Naive thymus-derived CD4-positive, alpha-beta T cell (primary cell): ENCODE results near the gene KLHDC9. TPM values are rescaled to one million over a fixed set of nuclear protein-coding genes. Genes with fewer than 3 reads are reported as not detected.

ENCODE experiments used
- ATAC-seq: fragments of 150-1000 bp; cut with Tn5 transposase; 2 replicates; pipeline ENCODE4 v1.10.0; 2021; ENCODE audit warnings: mild to moderate bottlenecking, moderate library complexity
- CTCF ChIA-PET: fragments of 350-600 bp; sonication (Branson Sonifier 250); formaldehyde crosslinking; loops from one replicate; lab custom pipeline; 2021; ENCODE audit warnings: antibody characterized with exemption; lab: Charles Lee
- POLR2A ChIA-PET: fragments of 350-600 bp; sonication (Branson Sonifier 250); formaldehyde crosslinking; loops from one replicate; lab custom pipeline; 2021; ENCODE audit warnings: antibody characterized with exemption, inconsistent platforms; lab: Charles Lee
- DNase-seq, 9 donors: peaks; one replicate each; pipeline versions ENCODE4 v3.0.0 to v3.0.0-alpha.2; 2020 to 2022; ENCODE audit warnings: mixed read lengths in 1 of 9
- H3K27ac ChIP-seq: one replicate; pipeline ENCODE4 v1.7.0; 2013; ENCODE audit warnings: mild to moderate bottlenecking, low read depth, low read length, moderate library complexity
- H3K27me3 ChIP-seq, 2 donors: one replicate each; pipeline ENCODE4 v1.7.0; 2013; ENCODE audit warnings: low read length in 2 of 2, mild to moderate bottlenecking in 2 of 2, moderate library complexity in 2 of 2; ENCODE audit not compliant: control insufficient read depth in 2 of 2, insufficient read depth in 2 of 2
- H3K36me3 ChIP-seq, 3 experiments: 1 replicate in 2 of 3; 2 replicates in 1 of 3; pipeline ENCODE4 v1.7.0; 2013; ENCODE audit warnings: low read length in 3 of 3, mild to moderate bottlenecking in 3 of 3, moderate library complexity in 1 of 3; ENCODE audit not compliant: insufficient read depth in 3 of 3, control insufficient read depth in 2 of 3
- H3K4me1 ChIP-seq, 2 donors: one replicate each; pipeline ENCODE4 v1.7.0; 2013; ENCODE audit warnings: low read length in 2 of 2, mild to moderate bottlenecking in 2 of 2, moderate library complexity in 1 of 2; ENCODE audit not compliant: control insufficient read depth in 2 of 2, insufficient read depth in 2 of 2
- H3K4me3 ChIP-seq: 2 replicates; pipeline ENCODE4 v1.7.0; 2013; ENCODE audit warnings: mild to moderate bottlenecking, low read length
- H3K9me3 ChIP-seq, 3 experiments: 1 replicate in 2 of 3; 2 replicates in 1 of 3; pipeline ENCODE4 v1.7.0; 2013; ENCODE audit warnings: low read length in 3 of 3; ENCODE audit not compliant: control insufficient read depth in 2 of 3
- H3K27ac Mint-ChIP-seq, 9 donors: one replicate each; pipeline ENCODE4 v1.8.0; 2020 to 2022; ENCODE audit warnings: mixed read lengths in 9 of 9, mild to moderate bottlenecking in 8 of 9, moderate library complexity in 5 of 9, inconsistent platforms in 2 of 9
- H3K27me3 Mint-ChIP-seq, 5 donors: one replicate each; pipeline ENCODE4 v1.8.0; 2021 to 2022; ENCODE audit warnings: mixed read lengths in 5 of 5, mild to moderate bottlenecking in 1 of 5
- H3K36me3 Mint-ChIP-seq, 5 donors: one replicate each; pipeline ENCODE4 v1.8.0; 2020 to 2022; ENCODE audit warnings: mixed read lengths in 5 of 5, mild to moderate bottlenecking in 3 of 5, inconsistent platforms in 1 of 5
- H3K4me1 Mint-ChIP-seq, 7 donors: one replicate each; pipeline ENCODE4 v1.8.0; 2020 to 2022; ENCODE audit warnings: mixed read lengths in 7 of 7, mild to moderate bottlenecking in 3 of 7, inconsistent platforms in 1 of 7
- H3K4me3 Mint-ChIP-seq, 10 donors: one replicate each; pipeline ENCODE4 v1.8.0; 2020 to 2022; ENCODE audit warnings: mild to moderate bottlenecking in 10 of 10, mixed read lengths in 10 of 10, moderate library complexity in 6 of 10, inconsistent platforms in 2 of 10
- H3K9me3 Mint-ChIP-seq, 11 donors: one replicate each; pipeline ENCODE4 v1.8.0; 2020 to 2022; ENCODE audit warnings: mixed read lengths in 11 of 11, mild to moderate bottlenecking in 4 of 11, inconsistent platforms in 1 of 11, moderate library complexity in 1 of 11
- intact Hi-C, 2 donors: fragments of 100-400 bp; cut with micrococcal nuclease; formaldehyde crosslinking; loops; one replicate each; pipeline ENCODE4 v1.15.1; 2023
- polyA plus RNA-seq, 2 donors: library from polyadenylated mRNA; unstranded; fragments of 300-500 nt; fragmentation: Illumina TruSeq; gene quantifications; one replicate each; pipeline ENCODE4 v1.2.3, GENCODE V29; 2021
- total RNA-seq, 6 experiments: library from RNA in 5 of 6; stranded (reverse) in 5 of 6; gene quantifications; 1 replicate in 5 of 6; 2 replicates in 1 of 6; pipeline ENCODE4 v1.2.3 and lab custom pipeline; 2021 to 2026

The KLHDC9 gene
- total and polyA plus RNA-seq, 7 experiments from 2014 or later, result 0.40 to 1.1 (median 0.74) TPM; not detected in 4

GRCh38 chr1:161079436-161080110 is 18.6 kb upstream of the KLHDC9 start:
- Histone ChIP-seq H3K27ac (no peak overlapping the region), H3K9me3 (no peaks in the 10 kb centered on the region), H3K27me3 (no peaks in the 10 kb centered on the region), H3K36me3 (no peaks in the 10 kb centered on the region), H3K4me3 (no peak overlapping the region), H3K4me1 (no peaks in the 10 kb centered on the region)
- H3K27ac Mint-ChIP-seq, result no peak overlapping the region
- H3K36me3 Mint-ChIP-seq, result no peaks in the 10 kb centered on the region
- H3K27me3 Mint-ChIP-seq, result no peaks in the 10 kb centered on the region
- peaks cover 0 to 10% (median 0%) of the 10 kb centered on the region in 7 donors for H3K4me1 Mint-ChIP-seq
- no peak for ATAC-seq
- H3K4me3 Mint-ChIP-seq, result no peak overlapping the region
- CTCF ChIA-PET, result no interaction called here
- intact Hi-C loops, result no loop called here
- POLR2A ChIA-PET, result interaction anchor here (1.0 kb wide), 1 partner anchor 10 kb away, joined by 3 read pairs; the partner anchor contains the start of gene ARHGAP30
- no peak for DNase-seq
- no peaks in the 10 kb centered on the region for H3K9me3 Mint-ChIP-seq

- Mint-ChIP-seq H3K4me3 (no peak overlapping the region), H3K27ac (peak overlapping the region in 1 of 9 donors; percentile 1), H3K36me3 (no peaks in the 10 kb centered on the region), H3K27me3 (no peaks in the 10 kb centered on the region), H3K9me3 (no peaks in the 10 kb centered on the region), H3K4me1 (peaks cover 0 to 10% (median 0%) of the 10 kb centered on the region in 7 donors)
- no peak for DNase-seq
- H3K4me3 ChIP-seq, result no peak overlapping the region
- H3K27ac ChIP-seq, result no peak overlapping the region
- CTCF ChIA-PET, result no interaction called here
- intact Hi-C loops, result no loop called here
- POLR2A ChIA-PET, result interaction anchor here (0.7 kb wide), 1 partner anchor 12 kb away, joined by 3 read pairs; no protein-coding TSS in a partner anchor
- H3K4me1 ChIP-seq, result no peaks in the 10 kb centered on the region
- H3K9me3 ChIP-seq, result no peaks in the 10 kb centered on the region
- H3K27me3 ChIP-seq, result no peaks in the 10 kb centered on the region
- H3K36me3 ChIP-seq, result no peaks in the 10 kb centered on the region
- ATAC-seq, result no peak
These were observed 17.4 kb upstream of the KLHDC9 start for GRCh38 chr1:161080441-161081405.

GRCh38 chr1:161081519-161081918 is 16.6 kb upstream of the KLHDC9 start:
- no peak for ATAC-seq

GRCh38 chr1:161082483-161082882 is 15.7 kb upstream of the KLHDC9 start:
- Histone ChIP-seq H3K4me3 (no peak overlapping the region), H3K36me3 (no peaks in the 10 kb centered on the region), H3K27ac (no peak overlapping the region), H3K4me1 (no peaks in the 10 kb centered on the region), H3K27me3 (no peaks in the 10 kb centered on the region), H3K9me3 (no peaks in the 10 kb centered on the region)
- ChIA-PET POLR2A (no interaction called here), CTCF (interaction anchor here (0.6 kb wide), 1 partner anchor 10 kb away, joined by 4 read pairs; no protein-coding TSS in a partner anchor)
- H3K4me1 Mint-ChIP-seq, result peaks cover 0 to 10% (median 0%) of the 10 kb centered on the region in 7 donors
- DNase-seq, result no peak
- peaks cover 0 to 4% (median 0%) of the 10 kb centered on the region in 5 donors for H3K27me3 Mint-ChIP-seq
- peak overlapping the region in 1 of 9 donors; percentile 44 for H3K27ac Mint-ChIP-seq
- intact Hi-C loops, result no loop called here
- no peak for ATAC-seq
- H3K36me3 Mint-ChIP-seq, result no peaks in the 10 kb centered on the region
- peak overlapping the region in 1 of 10 donors; percentile 52 for H3K4me3 Mint-ChIP-seq
- H3K9me3 Mint-ChIP-seq, result peaks cover 0 to 4% (median 0%) of the 10 kb centered on the region in 11 donors

More at GRCh38 chr1:161081519-161081918, 16.6 kb upstream of the KLHDC9 start:
- Histone ChIP-seq H3K4me1 (no peaks in the 10 kb centered on the region), H3K36me3 (no peaks in the 10 kb centered on the region), H3K9me3 (no peaks in the 10 kb centered on the region), H3K4me3 (no peak overlapping the region), H3K27me3 (no peaks in the 10 kb centered on the region), H3K27ac (no peak overlapping the region)
- DNase-seq, result no peak
- intact Hi-C loops, result no loop called here
- ChIA-PET CTCF (interaction anchor here (0.7 kb wide), 1 partner anchor 16 kb away, joined by 5 read pairs; the partner anchor contains the start of gene KLHDC9), POLR2A (interaction anchor here (0.7 kb wide), 1 partner anchor 11 kb away, joined by 3 read pairs; no protein-coding TSS in a partner anchor)
- H3K27ac Mint-ChIP-seq, result no peak overlapping the region
- no peak overlapping the region for H3K4me3 Mint-ChIP-seq
- peaks cover 0 to 10% (median 0%) of the 10 kb centered on the region in 7 donors for H3K4me1 Mint-ChIP-seq
- no peaks in the 10 kb centered on the region for H3K36me3 Mint-ChIP-seq
- peaks cover 0 to 4% (median 0%) of the 10 kb centered on the region in 5 donors for H3K27me3 Mint-ChIP-seq
- H3K9me3 Mint-ChIP-seq, result peaks cover 0 to 3% (median 0%) of the 10 kb centered on the region in 11 donors

- intact Hi-C loops, result no loop called here
- H3K36me3 Mint-ChIP-seq, result no peaks in the 10 kb centered on the region
- H3K27me3 Mint-ChIP-seq, result peaks cover 0 to 4% (median 0%) of the 10 kb centered on the region in 5 donors
- no peak overlapping the region for H3K4me3 Mint-ChIP-seq
- H3K9me3 Mint-ChIP-seq, result peaks cover 0 to 5% (median 0%) of the 10 kb centered on the region in 11 donors
- Histone ChIP-seq H3K36me3 (no peaks in the 10 kb centered on the region), H3K4me1 (no peaks in the 10 kb centered on the region), H3K27ac (no peak overlapping the region), H3K27me3 (no peaks in the 10 kb centered on the region), H3K4me3 (no peak overlapping the region), H3K9me3 (no peaks in the 10 kb centered on the region)
- POLR2A ChIA-PET, result no interaction called here
- H3K4me1 Mint-ChIP-seq, result peaks cover 0 to 10% (median 0%) of the 10 kb centered on the region in 7 donors
- no peak overlapping the region for H3K27ac Mint-ChIP-seq
- ATAC-seq (peak; percentile 92), DNase-seq (peak in 1 of 9 donors; percentile 24)
- CTCF ChIA-PET, result interaction anchor here (0.6 kb wide), 1 partner anchor 10 kb away, joined by 4 read pairs; no protein-coding TSS in a partner anchor
These were observed 15.0 kb upstream of the KLHDC9 start for GRCh38 chr1:161082996-161083747.
